HG02981 (cell line): ENCODE results near the gene TMPRSS13.
A peak's percentile ranks its signal among the peaks of the same experiment; 100 is the strongest.
"Not testable (repeated sequence)": the region's sequence is repeated elsewhere in the genome, so short reads cannot be mapped to it uniquely, and the experiment has no call there.

Experiments
- ATAC-seq: cut with Tn5 transposase; IDR thresholded peaks from one replicate; pipeline ENCODE4 v1.9.1; 2021; ENCODE audit warnings: mild to moderate bottlenecking, moderate library complexity; ENCODE audit not compliant: unreplicated experiment

Gene TMPRSS13

GRCh38 chr11:117950993-117951961 lies 22.1 kb upstream of the TMPRSS13 start:
- peak; percentile 48 for ATAC-seq

- no peak for ATAC-seq
Observed at GRCh38 chr11:117950301-117950700, 21.1 kb upstream of the TMPRSS13 start.

- no peak for ATAC-seq
Observed at GRCh38 chr11:117949062-117949461, 19.9 kb upstream of the TMPRSS13 start.

- ATAC-seq, result not testable (repeated sequence)
Observed at GRCh38 chr11:117948466-117948865, 19.3 kb upstream of the TMPRSS13 start.

GRCh38 chr11:117947751-117948150 lies 18.5 kb upstream of the TMPRSS13 start:
- not testable (repeated sequence) for ATAC-seq

- ATAC-seq, result peak; percentile 40
Observed at GRCh38 chr11:117946842-117947526, 17.8 kb upstream of the TMPRSS13 start.

GRCh38 chr11:117946156-117946841 lies 17.1 kb upstream of the TMPRSS13 start:
- ATAC-seq, result no peak

- no peak for ATAC-seq
Observed at GRCh38 chr11:117945047-117945810, 16.0 kb upstream of the TMPRSS13 start.

GRCh38 chr11:117944554-117944953 lies 15.4 kb upstream of the TMPRSS13 start:
- no peak for ATAC-seq

- no peak for ATAC-seq
Observed at GRCh38 chr11:117941976-117942654, 12.9 kb upstream of the TMPRSS13 start.

GRCh38 chr11:117941163-117941707 lies 12.0 kb upstream of the TMPRSS13 start:
- ATAC-seq, result no peak

- ATAC-seq, result no peak
Observed at GRCh38 chr11:117940736-117941135, 11.5 kb upstream of the TMPRSS13 start.

GRCh38 chr11:117936973-117937372 lies 7.8 kb upstream of the TMPRSS13 start:
- ATAC-seq, result no peak

- no peak for ATAC-seq
Observed at GRCh38 chr11:117934526-117935307, 5.5 kb upstream of the TMPRSS13 start.

- ATAC-seq, result no peak
Observed at GRCh38 chr11:117933930-117934329, 4.7 kb upstream of the TMPRSS13 start.

GRCh38 chr11:117933475-117933874 lies 4.3 kb upstream of the TMPRSS13 start:
- ATAC-seq, result no peak

- no peak for ATAC-seq
Observed at GRCh38 chr11:117932947-117933346, 3.7 kb upstream of the TMPRSS13 start.

- peak; percentile 5 for ATAC-seq
Observed at GRCh38 chr11:117932426-117932825, 3.2 kb upstream of the TMPRSS13 start.

- ATAC-seq, result peak; percentile 59
Observed at GRCh38 chr11:117931971-117932370, 2.8 kb upstream of the TMPRSS13 start.
